ENCODE measurements around the gene TSSK6. TPM values are rescaled to one million over a fixed set of nuclear protein-coding genes. Genes with fewer than 3 reads are reported as not detected.

Gene TSSK6
- total and polyA plus RNA-seq, 10 of the 15 experiments (the other 5 are each of a cell fraction or from before 2014, with no cell fraction given): 0.06 to 3.6 (median 0.98) TPM; not detected in 2

- TF ChIP-seq ELK1 (IDR thresholded peaks at IDR 0.05; ENCODE audit: low read depth, low read length) (no peak), NR2C1 (IDR thresholded peaks at IDR 0.05) (no peak), WRNIP1 (IDR thresholded peaks at IDR 0.05; ENCODE audit: borderline replicate concordance, low read depth, low read length) (no peak), E2F8 (IDR thresholded peaks at IDR 0.05; ENCODE audit: low read depth, partially characterized antibody) (no peak)
Measured at GRCh38 chr19:19544954-19545591, 29.7 kb upstream of the TSSK6 start (continued).

GRCh38 chr19:19544257-19544953 is 29.1 kb upstream of the TSSK6 start:
- no peak overlapping the region for H3K27ac ChIP-seq (ENCODE audit: control insufficient read depth, insufficient read depth)
- H3K79me2 ChIP-seq (ENCODE audit: control insufficient read depth, insufficient read depth, low read length): no peaks in the 10 kb centered on the region
- WGBS (ENCODE audit: insufficient coverage, insufficient replicate concordance, low lambda C conversion rate, missing lambda C conversion rate): 88% methylated on average over 67 of the region's 75 CpGs
- H3K4me2 ChIP-seq (ENCODE audit: control insufficient read depth, insufficient read depth): no peak overlapping the region
- in situ Hi-C loops (cut with MboI): loop anchor here (25.0 kb wide), 4 partner anchors 868 to 1493 kb away; partner anchors contain the start of genes ZNF66 and ZNF737
- ChIA-PET CTCF (interaction anchor here (1.6 kb wide), 1 partner anchor 10 kb away, joined by 5 read pairs; no protein-coding TSS in a partner anchor), POLR2A (interaction anchor here (1.0 kb wide), 1 partner anchor 8 kb away, joined by 3 read pairs; no protein-coding TSS in a partner anchor), RAD21 (ENCODE audit: unreplicated experiment) (no interaction called here), SMC1A (ENCODE audit: uncharacterized antibody, unreplicated experiment) (no interaction called here)
- no peak overlapping the region for H2AFZ ChIP-seq (ENCODE audit: control insufficient read depth, low read depth, low read length)
- H3K4me1 ChIP-seq (ENCODE audit: control insufficient read depth, insufficient read depth, low read length): peaks cover 3% of the 10 kb centered on the region
- no peaks in the 10 kb centered on the region for H3K36me3 ChIP-seq (ENCODE audit: control insufficient read depth in 2 of 2, insufficient read depth in 2 of 2, low read length in 1 of 2)
- BruUV-seq (replicated peaks): no TSS peak
- FAIRE-seq: no peak
- no peaks in the 10 kb centered on the region; the same call in 2 of the 3 replicates for H3K9me3 ChIP-seq (replicated peaks; ENCODE audit: control insufficient read depth, insufficient read depth, low read length)
- H4K20me1 ChIP-seq (ENCODE audit: control insufficient read depth, insufficient read depth): no peaks in the 10 kb centered on the region
- no peak overlapping the region for H3K9ac ChIP-seq (ENCODE audit: control insufficient read depth, insufficient read depth, low read length)
- no peak overlapping the region for H3K4me3 ChIP-seq
- intact Hi-C loops (cut with micrococcal nuclease; ENCODE audit: unreplicated experiment): no loop called here
- no peak for DNase-seq (ENCODE audit: low read depth, low spot score)
- H3K27me3 ChIP-seq (replicated peaks in 1 of 2; ENCODE audit: control insufficient read depth in 2 of 2, insufficient read depth in 2 of 2, low read length in 1 of 2): no peaks in the 10 kb centered on the region
- no peak for ATAC-seq
- no peak for TF ChIP-seq MXI1 (IDR thresholded peaks at IDR 0.05; ENCODE audit: low read depth, low read length)
- no peak for TF ChIP-seq ZNF207 (IDR thresholded peaks at IDR 0.05; ENCODE audit: borderline replicate concordance)
- no peak for TF ChIP-seq TAF1 (IDR thresholded peaks at IDR 0.05; ENCODE audit: borderline replicate concordance, low read depth, low read length)
- TF ChIP-seq E4F1 (IDR thresholded peaks at IDR 0.05; ENCODE audit: borderline replicate concordance, partially characterized antibody): no peak
- TF ChIP-seq HCFC1 (IDR thresholded peaks at IDR 0.05; ENCODE audit: low read length): no peak
- TF ChIP-seq CREB1 (IDR thresholded peaks at IDR 0.05; ENCODE audit: low read depth): no peak
- TF ChIP-seq MAX (IDR thresholded peaks at IDR 0.05; ENCODE audit: low read depth, low read length): no peak
- TF ChIP-seq MEF2A (IDR thresholded peaks at IDR 0.05; ENCODE audit: insufficient read depth, low read depth, low read length): no peak

Measured in GM12878 (cell line).